SU-DHL-6 (cell line): ENCODE results near the gene DCC.

Experiments used
- EZH2phosphoT487 ChIP-seq: fragments of 200-600 bp; sonication (generic), shearing (Covaris generic); conservative IDR thresholded peaks from 2 replicates; pipeline ENCODE4 v1.6.1; 2018; ENCODE audit warnings: mild to moderate bottlenecking, antibody characterized with exemption, low read length, moderate library complexity, mixed read lengths
- TF ChIP-seq, protein P1 (sequence below): fragments of 200-600 bp; sonication (generic); IDR thresholded peaks from one replicate; pipeline ENCODE4 v1.5.1; 2017; ENCODE audit warnings: antibody characterized with exemption, mild to moderate bottlenecking, low read length, moderate library complexity; ENCODE audit not compliant: insufficient read depth, poor library complexity, severe bottlenecking

DNA sequence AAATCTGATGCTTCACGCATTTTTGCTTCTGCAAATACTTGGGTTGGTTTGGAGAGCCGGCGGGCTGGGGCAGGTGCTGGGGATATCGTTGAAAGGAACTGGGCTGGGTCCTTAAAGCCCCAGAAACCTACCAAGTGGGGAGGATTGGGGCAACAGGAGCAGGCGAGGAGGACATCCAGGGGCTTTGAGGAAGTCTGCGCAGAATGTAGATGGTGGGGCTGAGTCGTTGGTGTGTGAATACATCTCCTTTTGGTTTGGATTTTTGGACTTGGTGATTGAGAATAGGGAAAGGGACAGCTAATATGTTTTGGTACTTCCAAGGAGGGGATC, 1.1 kb downstream of the DCC start:
- TF ChIP-seq, protein P1, sequence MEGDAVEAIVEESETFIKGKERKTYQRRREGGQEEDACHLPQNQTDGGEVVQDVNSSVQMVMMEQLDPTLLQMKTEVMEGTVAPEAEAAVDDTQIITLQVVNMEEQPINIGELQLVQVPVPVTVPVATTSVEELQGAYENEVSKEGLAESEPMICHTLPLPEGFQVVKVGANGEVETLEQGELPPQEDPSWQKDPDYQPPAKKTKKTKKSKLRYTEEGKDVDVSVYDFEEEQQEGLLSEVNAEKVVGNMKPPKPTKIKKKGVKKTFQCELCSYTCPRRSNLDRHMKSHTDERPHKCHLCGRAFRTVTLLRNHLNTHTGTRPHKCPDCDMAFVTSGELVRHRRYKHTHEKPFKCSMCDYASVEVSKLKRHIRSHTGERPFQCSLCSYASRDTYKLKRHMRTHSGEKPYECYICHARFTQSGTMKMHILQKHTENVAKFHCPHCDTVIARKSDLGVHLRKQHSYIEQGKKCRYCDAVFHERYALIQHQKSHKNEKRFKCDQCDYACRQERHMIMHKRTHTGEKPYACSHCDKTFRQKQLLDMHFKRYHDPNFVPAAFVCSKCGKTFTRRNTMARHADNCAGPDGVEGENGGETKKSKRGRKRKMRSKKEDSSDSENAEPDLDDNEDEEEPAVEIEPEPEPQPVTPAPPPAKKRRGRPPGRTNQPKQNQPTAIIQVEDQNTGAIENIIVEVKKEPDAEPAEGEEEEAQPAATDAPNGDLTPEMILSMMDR: no peak
- TF ChIP-seq EZH2phosphoT487: no peak
